HG02970 (cell line): ENCODE results near the gene DUS2.
"Not testable (repeated sequence)": the region's sequence is repeated elsewhere in the genome, so short reads cannot be mapped to it uniquely, and the experiment has no call there.

Experiments used
- ATAC-seq: cut with Tn5 transposase; IDR thresholded peaks from one replicate; pipeline ENCODE4 v1.9.1; 2021; ENCODE audit warnings: mild to moderate bottlenecking, moderate library complexity, moderate number of reproducible peaks; ENCODE audit not compliant: unreplicated experiment, low FRiP score

DUS2 gene

DNA sequence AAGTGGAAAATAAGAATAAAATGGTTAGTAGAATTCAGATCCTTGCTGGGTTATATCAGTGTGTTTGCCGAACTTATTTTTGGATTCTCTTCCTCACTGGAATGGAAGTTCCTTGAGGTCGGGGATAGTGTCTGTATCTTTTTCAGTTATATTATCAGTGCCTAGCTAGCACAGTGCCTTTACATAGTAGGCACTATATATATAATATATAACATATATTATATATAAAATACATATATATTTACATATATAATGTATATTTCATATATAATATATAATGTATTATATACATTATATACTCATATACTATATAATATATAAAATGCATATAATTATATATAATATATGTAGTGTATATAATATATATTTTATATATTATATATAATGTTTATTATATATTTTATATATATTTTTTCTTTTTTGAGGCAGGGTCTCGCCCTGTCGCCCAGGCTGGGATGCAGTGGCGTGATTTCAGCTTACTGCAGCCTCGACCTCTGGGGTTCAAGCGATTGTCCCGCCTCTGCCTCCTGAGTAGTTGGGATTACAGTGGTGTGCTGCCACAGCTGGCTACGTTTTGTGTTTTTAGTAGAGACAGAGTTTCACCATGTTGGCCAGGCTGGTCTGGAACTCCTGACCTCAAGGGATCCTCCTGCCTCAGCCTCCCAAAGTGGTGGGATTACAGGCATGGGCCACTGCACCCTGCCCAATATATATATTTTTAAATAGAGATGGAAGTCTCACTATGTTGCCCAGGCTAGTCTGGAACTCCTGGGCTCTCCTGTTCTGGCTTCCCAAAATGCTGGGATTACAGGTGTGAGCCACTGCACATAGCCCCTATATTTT lies 65.3 kb downstream of the DUS2 start:
- no peak for ATAC-seq

- ATAC-seq: no peak
Observed at GRCh38 chr16:68089067-68089466, 66.0 kb downstream of the DUS2 start.

GRCh38 chr16:68090130-68090529 lies 67.0 kb downstream of the DUS2 start:
- no peak for ATAC-seq

DNA sequence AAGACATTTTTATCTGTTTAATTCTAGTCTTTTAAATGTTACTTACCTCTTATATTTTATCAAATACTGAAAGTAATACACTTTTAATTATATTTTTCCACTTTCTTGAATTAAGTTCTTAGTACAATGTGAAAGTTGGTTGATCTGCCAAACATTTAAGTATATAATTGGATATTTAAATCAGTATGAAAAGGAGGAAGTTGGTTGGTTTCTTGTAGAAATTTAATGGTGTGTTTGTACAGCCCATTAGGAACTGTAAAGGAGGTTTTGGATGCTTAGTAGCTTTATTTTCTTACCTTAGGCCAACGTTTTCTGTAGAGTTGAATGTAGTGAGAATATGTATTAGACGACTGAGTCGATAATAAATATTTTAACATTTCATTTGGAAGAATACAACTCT lies 67.4 kb downstream of the DUS2 start:
- ATAC-seq: no peak

DNA sequence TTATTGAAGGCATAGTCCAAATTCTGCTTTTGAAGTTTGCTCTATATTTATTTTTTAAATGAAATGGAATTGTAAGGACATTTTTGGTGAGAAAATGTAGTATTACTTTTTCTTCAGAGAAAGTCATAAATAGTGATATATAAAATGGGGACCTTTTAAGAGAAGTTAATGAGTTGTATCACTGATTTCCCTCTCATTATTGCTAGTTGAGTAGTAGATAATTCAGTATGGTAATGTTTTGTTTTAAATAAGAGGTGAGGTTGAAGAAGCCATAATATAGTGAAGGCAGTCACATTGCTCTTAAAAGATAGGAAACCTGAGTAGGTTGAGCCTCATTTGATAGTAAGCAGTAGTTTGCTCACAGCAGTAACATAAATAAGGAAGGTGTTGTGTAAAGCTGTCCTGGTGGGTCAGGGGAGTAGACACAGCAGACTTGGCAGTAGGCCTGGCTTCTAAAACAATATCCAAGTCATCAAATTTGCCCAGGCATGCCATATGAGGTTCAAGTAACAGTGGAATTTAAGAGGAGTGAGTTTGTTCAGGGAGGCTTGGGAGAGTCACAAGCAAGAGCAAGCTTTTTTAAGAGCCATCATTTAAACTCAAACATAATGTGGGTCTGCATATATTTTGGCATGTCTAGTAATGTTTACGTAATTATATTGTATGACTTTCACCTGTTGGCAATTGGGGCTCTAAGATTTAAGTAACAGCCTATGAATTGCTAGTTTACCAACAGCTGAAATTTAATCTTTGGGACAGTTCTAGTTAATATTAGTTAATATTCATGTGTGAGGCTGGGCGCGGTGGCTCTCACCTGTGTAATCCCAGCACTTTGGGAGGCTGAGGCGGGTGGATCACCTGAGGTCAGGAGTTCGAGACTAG lies 68.5 kb downstream of the DUS2 start:
- ATAC-seq: no peak

- ATAC-seq: not testable (repeated sequence)
Observed at GRCh38 chr16:68092275-68092674, 69.2 kb downstream of the DUS2 start.

GRCh38 chr16:68093816-68094613 lies 70.9 kb downstream of the DUS2 start:
- no peak for ATAC-seq

- ATAC-seq: no peak
Observed at GRCh38 chr16:68094614-68094934, 71.5 kb downstream of the DUS2 start.

DNA sequence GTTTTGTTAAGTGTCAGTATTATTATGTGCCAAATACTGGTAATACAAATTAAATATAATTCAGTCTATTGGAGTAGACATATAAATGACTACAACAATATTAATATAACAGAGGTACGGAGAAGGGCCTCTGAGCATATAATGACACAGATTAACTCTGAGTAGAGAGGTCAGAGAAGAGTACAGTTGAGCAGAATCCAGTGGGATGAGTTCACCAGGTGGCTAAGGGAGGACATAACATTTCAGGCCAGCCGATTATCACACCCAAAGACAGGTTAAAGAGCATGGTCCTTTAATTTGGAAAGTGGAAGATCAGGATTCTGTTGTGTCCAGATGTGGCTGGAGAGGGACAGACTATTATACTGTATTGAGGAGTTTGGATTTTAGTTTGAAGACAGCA lies 73.4 kb downstream of the DUS2 start:
- no peak for ATAC-seq

DNA sequence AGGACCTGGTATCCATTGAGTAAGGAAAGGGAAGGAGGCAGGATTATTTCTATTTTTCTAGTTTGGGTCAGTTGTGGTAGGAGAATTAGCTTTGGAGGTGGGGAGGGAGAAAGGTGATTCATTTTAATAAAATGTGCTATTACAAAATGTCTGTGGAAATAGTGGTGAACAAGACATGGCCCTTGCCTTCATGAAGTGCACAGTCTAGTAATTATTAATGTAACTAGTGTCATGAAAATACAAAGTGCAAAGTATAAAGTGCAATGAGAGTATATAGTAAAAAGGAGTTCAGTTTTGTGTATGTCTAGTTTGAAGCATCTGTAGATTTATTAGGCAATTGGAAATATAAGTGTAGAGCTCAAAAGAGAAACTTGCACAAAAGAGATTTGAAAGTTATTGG lies 74.0 kb downstream of the DUS2 start:
- no peak for ATAC-seq

- ATAC-seq: no peak
Observed at GRCh38 chr16:68097895-68098294, 74.8 kb downstream of the DUS2 start.

- ATAC-seq: no peak
Observed at GRCh38 chr16:68100488-68100887, 77.4 kb downstream of the DUS2 start.

DNA sequence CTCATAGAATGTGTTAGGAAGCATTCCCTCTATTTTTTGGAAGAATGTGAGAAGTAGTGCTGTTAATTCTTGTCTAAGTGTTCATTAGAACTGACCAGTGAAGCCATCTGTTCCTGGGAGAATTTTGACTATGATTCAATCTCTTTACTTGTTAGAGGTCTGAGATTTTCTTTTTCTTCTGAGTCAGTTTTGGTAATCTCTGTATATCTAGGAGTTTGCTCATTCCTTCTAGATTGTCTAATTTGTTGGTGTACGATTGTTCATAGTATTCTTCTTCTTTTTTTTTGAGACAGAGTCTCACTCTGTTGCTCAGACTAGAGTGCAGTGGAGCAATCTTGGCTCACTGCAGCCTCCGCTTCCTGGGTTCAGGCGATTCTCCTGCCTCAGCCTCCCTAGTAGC lies 82.5 kb downstream of the DUS2 start:
- ATAC-seq: no peak

GRCh38 chr16:68107230-68107928 lies 84.3 kb downstream of the DUS2 start:
- ATAC-seq: not testable (repeated sequence)

DNA sequence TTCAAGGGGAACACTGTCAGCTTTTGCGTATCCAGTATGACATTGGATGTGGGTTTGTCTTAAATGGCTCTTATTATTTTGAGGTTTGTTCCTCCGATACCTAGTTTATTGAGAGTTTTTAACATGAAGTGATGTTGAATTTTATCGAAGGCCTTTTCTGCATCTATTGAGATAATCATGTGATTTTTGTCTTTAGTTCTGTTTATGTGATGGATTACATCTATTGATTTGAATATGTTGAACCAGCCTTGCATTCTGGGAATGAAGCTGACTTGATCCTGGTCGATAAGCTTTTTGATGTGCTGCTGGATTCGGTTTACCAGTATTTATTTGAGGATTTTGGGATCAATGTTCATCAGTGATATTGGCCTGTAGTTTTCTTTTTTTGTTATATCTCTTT lies 86.1 kb downstream of the DUS2 start:
- not testable (repeated sequence) for ATAC-seq

DNA sequence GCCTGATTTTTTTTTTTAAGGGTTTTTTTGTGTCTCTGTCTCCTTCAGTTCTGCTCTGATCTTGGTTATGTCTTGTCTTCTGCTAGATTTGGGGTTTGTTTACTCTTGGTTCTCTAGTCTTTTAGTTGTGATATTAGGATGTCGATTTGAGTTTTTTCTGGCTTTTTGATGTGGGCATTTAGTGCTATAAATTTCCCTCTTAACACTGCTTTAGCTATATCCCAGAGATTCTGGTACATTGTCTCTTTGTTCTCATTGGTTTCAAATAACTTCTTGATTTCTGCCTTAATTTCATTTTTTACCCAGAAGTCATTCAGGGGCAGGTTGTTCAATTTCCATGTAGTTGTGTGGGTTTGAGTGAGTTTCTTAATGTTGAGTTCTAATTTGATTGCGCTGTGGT lies 87.5 kb downstream of the DUS2 start:
- ATAC-seq: not testable (repeated sequence)

DNA sequence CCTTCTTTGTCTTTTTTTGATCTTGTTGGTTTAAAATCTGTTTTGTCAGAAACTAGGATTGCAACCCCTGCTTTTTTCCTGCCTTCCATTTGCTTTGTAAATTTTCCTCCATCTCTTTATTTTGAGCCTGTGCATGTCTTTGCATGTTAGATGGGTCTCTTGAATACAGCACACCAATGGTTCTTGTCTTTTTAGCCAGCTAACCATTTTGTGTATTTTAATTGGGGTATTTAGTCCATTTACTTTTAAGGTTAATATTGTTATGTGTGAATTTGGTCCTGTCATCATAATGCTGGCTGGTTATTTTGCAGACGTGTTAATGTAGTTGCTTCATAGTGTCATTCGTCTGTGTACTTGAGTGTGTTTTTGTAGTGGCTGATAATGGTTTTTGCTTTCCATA lies 88.3 kb downstream of the DUS2 start:
- no peak for ATAC-seq

GRCh38 chr16:68113059-68113761 lies 90.1 kb downstream of the DUS2 start:
- no peak for ATAC-seq

- no peak for ATAC-seq
Observed at GRCh38 chr16:68113765-68114240, 90.7 kb downstream of the DUS2 start.

DNA sequence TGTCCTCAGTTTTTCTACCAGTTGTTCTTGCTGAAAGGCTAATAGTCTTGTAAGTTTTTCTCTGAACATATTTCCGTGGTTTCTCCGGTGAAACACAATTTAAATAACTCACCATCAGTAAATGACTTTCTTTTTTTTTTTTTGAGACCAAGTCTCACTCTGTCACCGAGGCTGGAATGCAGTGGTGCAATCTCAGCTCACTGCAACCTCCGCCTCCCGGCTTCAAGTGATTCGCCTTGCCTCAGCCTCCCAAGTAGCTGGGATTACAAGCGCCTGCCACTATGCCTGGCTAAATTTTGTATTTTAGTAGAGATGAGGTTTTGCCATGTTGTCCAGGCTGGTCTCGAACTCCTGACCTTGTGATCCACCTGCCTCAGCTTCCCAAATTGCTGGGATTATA lies 91.9 kb downstream of the DUS2 start:
- ATAC-seq: not testable (repeated sequence)
